Fibroblast of the aortic adventitia (primary cell): ENCODE results near the gene ACTR5. TPM values are rescaled to one million over a fixed set of nuclear protein-coding genes. Genes with fewer than 3 reads are reported as not detected.
"Not testable (repeated sequence)": the region's sequence is repeated elsewhere in the genome, so short reads cannot be mapped to it uniquely, and the experiment has no call there.

Source experiments
- DNase-seq: peaks from one replicate; pipeline ENCODE4 v3.0.0-alpha.2; 2010; ENCODE audit warnings: low read depth
- H3K4me3 ChIP-seq: 2 replicates; pipeline ENCODE4 v1.5.1; 2011; ENCODE audit warnings: low read depth, mild to moderate bottlenecking, control low read depth, low read length, moderate library complexity
- CTCF ChIP-seq: IDR thresholded peaks from 2 replicates; pipeline ENCODE4 v1.5.1; 2011; ENCODE audit warnings: mild to moderate bottlenecking, low read length, control low read depth, inconsistent platforms; ENCODE audit not compliant: insufficient read depth
- total RNA-seq: library from RNA; depleted of rRNA; stranded (reverse); fragments of >200 nt; gene quantifications from 2 replicates; pipeline ENCODE4 v1.2.3, GENCODE V29; 2012; ENCODE audit warnings: low replicate concordance

Gene ACTR5
- total RNA-seq, 1 donor, result 4.6 TPM

GRCh38 chr20:38789503-38790199 lies 41.4 kb downstream of the ACTR5 start:
- DNase-seq, result peak; percentile 22
- H3K4me3 ChIP-seq, result no peak overlapping the region
- no peak for TF ChIP-seq CTCF

GRCh38 chr20:38790200-38791053 lies 42.2 kb downstream of the ACTR5 start:
- peak; percentile 55 for DNase-seq
- H3K4me3 ChIP-seq, result no peak overlapping the region
- TF ChIP-seq CTCF, result peak; percentile 68

GRCh38 chr20:38791291-38791690 lies 43.0 kb downstream of the ACTR5 start:
- no peak for TF ChIP-seq CTCF
- no peak overlapping the region for H3K4me3 ChIP-seq
- DNase-seq, result no peak

- TF ChIP-seq CTCF, result no peak
- DNase-seq, result no peak
These were observed 43.7 kb downstream of the ACTR5 start for GRCh38 chr20:38791940-38792339.

GRCh38 chr20:38794057-38794456 lies 45.8 kb downstream of the ACTR5 start:
- not testable (repeated sequence) for H3K4me3 ChIP-seq, DNase-seq

More at GRCh38 chr20:38791940-38792339, 43.7 kb downstream of the ACTR5 start:
- no peak overlapping the region for H3K4me3 ChIP-seq

- no peak for DNase-seq
- no peak overlapping the region for H3K4me3 ChIP-seq
- no peak for TF ChIP-seq CTCF
These were observed 50.0 kb downstream of the ACTR5 start for GRCh38 chr20:38798266-38798665.

- DNase-seq, result no peak
- no peak overlapping the region for H3K4me3 ChIP-seq
- no peak for TF ChIP-seq CTCF
These were observed 50.9 kb downstream of the ACTR5 start for GRCh38 chr20:38799203-38799602.
